ENCODE data around the gene ELMO3. TPM values are rescaled to one million over a fixed set of nuclear protein-coding genes. Genes with fewer than 3 reads are reported as not detected.

Gene ELMO3
- total and polyA plus RNA-seq, 2 donors (not counting 3 experiments of a cell fraction or from before 2014, with no cell fraction given), result 3.9 to 5.7 TPM

DNA sequence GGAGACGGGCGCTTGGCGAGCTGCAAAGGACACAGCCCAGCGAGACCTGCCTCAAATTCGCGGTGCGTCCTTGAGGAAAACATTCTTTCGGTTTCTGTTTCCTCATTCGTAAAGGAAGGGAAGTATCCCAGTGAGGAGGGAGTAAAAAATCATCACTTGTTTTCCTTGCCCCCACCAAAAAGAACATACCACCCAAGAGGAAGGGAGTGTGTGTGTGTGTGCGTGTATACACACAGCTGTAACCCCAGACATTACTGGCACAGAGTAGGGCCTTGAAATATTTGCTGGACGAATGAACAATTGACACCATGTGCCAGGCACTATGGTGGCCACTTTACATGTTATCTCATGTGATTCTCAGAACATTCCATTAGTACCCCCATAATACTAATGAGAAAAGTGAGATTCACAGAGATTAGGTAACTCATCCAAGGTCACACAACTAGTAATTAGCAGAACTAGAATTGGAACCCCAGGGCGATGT is 13.2 kb upstream of the ELMO3 start:
- Histone ChIP-seq H3K9ac (replicated peaks; ENCODE audit: extremely low read depth, insufficient read depth, low read length) (no peak overlapping the region), H3K4me1 (ENCODE audit: control insufficient read depth, extremely low read depth, insufficient read depth, low read length) (peaks cover 43% of the 10 kb centered on the region), H3K27me3 (ENCODE audit: control insufficient read depth in 2 of 2, insufficient read depth in 2 of 2, low read length in 2 of 2) (no peaks in the 10 kb centered on the region), H2AFZ (ENCODE audit: low read depth, low read length) (no peak overlapping the region), H3K9me3 (replicated peaks; ENCODE audit: control insufficient read depth, insufficient read depth, low read length) (no peaks in the 10 kb centered on the region), H3K27ac (ENCODE audit: insufficient read depth, low read depth, low read length) (no peak overlapping the region), H3K9me1 (replicated peaks; ENCODE audit: control insufficient read depth, extremely low read depth, insufficient read depth, low read length) (no peaks in the 10 kb centered on the region), H3K4me2 (ENCODE audit: insufficient read depth, low read length) (no peak overlapping the region), H3K36me3 (ENCODE audit: control insufficient read depth in 2 of 2, extremely low read depth in 1 of 2, insufficient read depth in 2 of 2, low read length in 2 of 2) (no peaks in the 10 kb centered on the region), H3K4me3 (replicated peaks in 1 of 3; ENCODE audit: insufficient read depth in 1 of 3, low read depth in 1 of 3, low read length in 3 of 3) (no peak overlapping the region), H3K79me2 (ENCODE audit: control insufficient read depth, insufficient read depth, low read length) (peaks cover 13% of the 10 kb centered on the region), H4K20me1 (replicated peaks; ENCODE audit: control insufficient read depth, extremely low read depth, insufficient read depth, low read length) (no peaks in the 10 kb centered on the region)
- intact Hi-C loops (cut with micrococcal nuclease), result loop anchor here (1.0 kb wide), 3 partner anchors 25 to 231 kb away; no protein-coding TSS in a partner anchor
- dilution Hi-C loops (cut with MboI; ENCODE audit: extremely low pct_ligation_motif_present, low sequenced_read_pairs), result no loop called here
- POLR2A ChIA-PET, result no interaction called here
- no TSS peak for BruUV-seq (replicated peaks)
- DNase-seq (ENCODE audit: low read depth, low spot score) (no peak), FAIRE-seq (no peak)
- CTCF ChIA-PET, result interaction anchor here (0.6 to 3.5 kb wide), 27 partner anchors 9 to 238 kb away, joined by 3 to 40 read pairs (median 6); partner anchors contain the start of genes CBFB, CES3, FBXL8 and HSF4
- no peak for TF ChIP-seq JUN (IDR thresholded peaks at IDR 0.05; ENCODE audit: borderline replicate concordance, insufficient read depth, insufficient read length, low read depth)
- no peak for TF ChIP-seq MYC (IDR thresholded peaks at IDR 0.05; ENCODE audit: low read depth, low read length)
- no peak for TF ChIP-seq POLR2AphosphoS5 (IDR thresholded peaks at IDR 0.05; ENCODE audit: insufficient read depth, low read depth, low read length)
- TF ChIP-seq FOS (IDR thresholded peaks at IDR 0.05; ENCODE audit: borderline replicate concordance, insufficient read depth, low read length), result no peak
- TF ChIP-seq, protein P1, sequence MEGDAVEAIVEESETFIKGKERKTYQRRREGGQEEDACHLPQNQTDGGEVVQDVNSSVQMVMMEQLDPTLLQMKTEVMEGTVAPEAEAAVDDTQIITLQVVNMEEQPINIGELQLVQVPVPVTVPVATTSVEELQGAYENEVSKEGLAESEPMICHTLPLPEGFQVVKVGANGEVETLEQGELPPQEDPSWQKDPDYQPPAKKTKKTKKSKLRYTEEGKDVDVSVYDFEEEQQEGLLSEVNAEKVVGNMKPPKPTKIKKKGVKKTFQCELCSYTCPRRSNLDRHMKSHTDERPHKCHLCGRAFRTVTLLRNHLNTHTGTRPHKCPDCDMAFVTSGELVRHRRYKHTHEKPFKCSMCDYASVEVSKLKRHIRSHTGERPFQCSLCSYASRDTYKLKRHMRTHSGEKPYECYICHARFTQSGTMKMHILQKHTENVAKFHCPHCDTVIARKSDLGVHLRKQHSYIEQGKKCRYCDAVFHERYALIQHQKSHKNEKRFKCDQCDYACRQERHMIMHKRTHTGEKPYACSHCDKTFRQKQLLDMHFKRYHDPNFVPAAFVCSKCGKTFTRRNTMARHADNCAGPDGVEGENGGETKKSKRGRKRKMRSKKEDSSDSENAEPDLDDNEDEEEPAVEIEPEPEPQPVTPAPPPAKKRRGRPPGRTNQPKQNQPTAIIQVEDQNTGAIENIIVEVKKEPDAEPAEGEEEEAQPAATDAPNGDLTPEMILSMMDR (IDR thresholded peaks at IDR 0.05; ENCODE audit: extremely low read depth in 1 of 2, insufficient read depth in 1 of 2, low read depth in 1 of 2, low read length in 2 of 2), result no peak
- TF ChIP-seq, protein P2, sequence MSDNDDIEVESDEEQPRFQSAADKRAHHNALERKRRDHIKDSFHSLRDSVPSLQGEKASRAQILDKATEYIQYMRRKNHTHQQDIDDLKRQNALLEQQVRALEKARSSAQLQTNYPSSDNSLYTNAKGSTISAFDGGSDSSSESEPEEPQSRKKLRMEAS (IDR thresholded peaks at IDR 0.05; ENCODE audit: insufficient read depth, insufficient read length), result no peak
- no peak for TF ChIP-seq GATA2 (IDR thresholded peaks at IDR 0.05; ENCODE audit: insufficient read depth, insufficient read length, low read depth, low read length)
- no peak for TF ChIP-seq EZH2 (IDR thresholded peaks at IDR 0.05; ENCODE audit: borderline replicate concordance, low read depth, low read length, severe bottlenecking)
- TF ChIP-seq POLR2A (IDR thresholded peaks at IDR 0.05; ENCODE audit: low read depth, low read length), result no peak

Data from endothelial cell of umbilical vein (primary cell).